Hematopoietic multipotent progenitor cell treated with erythropoietin and hydrocortisone succinate and interleukin-3 and kit ligand, for 4 days (in vitro differentiated cells): ENCODE results near the gene DENND1A.

Experiments used
- DNase-seq: peaks from one replicate; pipeline ENCODE4 v3.0.0-alpha.2; 2015

Gene DENND1A

DNA sequence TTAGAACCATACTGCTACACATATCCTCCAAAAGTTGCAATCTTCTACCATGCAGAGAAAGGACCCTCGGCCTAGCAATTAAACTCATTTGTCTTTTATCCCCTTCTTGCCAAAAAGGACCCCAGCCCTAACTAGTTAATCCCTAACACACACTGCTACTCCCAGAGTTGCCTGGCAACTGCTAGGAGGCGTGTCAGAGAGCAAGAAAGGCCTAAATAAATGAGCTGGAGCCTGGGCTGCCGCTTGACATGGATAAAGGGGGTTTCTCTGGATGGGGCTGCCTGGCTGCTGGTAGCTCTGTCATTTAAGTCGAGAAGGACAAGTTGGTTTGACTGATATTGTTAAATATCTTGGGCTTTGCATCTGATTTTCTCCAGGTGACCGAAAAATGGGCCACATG is 379.1 kb downstream of the DENND1A start:
- no peak for DNase-seq

DNA sequence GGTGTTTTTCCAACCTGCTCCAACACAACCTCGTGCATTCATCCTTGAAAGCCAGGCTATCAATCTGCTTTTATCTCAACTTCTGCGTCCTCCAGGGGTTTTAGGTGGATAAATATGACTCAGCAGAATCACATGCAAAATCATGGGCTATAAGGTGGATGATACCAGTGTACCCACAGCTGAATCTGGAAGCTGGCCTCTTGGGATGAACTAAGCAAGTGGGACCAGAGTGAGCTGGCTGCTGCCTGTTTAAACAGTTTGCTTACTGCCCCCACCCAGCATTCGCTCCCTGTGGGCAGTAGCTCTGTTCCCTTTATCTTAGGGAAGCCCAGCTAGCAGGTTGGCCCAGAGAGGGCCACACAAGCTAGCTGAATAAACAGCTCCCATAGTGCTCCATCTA is 379.9 kb downstream of the DENND1A start:
- DNase-seq: no peak

DNA sequence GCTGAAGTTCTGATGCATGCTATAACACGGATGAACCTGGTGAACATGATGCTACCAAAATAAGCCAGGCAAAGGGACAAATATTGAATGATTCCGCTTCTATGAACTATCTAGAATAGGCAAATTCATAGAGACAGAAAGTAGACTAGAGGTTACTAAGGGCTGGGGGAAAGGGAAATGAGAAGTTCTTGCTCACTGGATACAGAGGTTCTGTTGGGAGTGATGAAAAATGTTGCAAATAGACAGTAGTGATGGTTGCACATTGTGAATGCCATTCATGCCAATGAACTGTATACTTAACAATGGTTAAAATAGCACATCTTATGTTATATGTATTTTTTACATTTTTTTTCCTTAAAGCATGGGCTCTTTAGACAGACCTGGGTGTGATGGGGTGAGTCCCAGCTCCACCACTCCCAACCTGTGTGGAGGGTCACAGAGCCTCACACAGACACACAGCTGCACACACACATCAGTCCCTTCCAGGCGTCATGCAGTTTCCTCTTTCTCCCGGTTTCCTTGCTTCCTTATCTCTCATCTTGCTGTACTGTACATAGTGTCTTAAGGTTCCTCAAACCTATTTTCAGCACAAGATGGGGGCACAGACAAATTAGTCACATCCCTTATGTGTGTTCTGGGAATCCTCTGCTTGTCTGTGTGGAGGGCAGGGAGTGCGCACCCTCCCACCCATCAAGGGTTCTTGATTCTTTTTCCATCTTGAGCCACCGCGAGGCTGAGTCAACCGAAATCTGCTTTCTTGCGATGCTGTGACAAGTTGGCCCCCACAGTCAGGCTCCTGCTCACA is 381.0 kb downstream of the DENND1A start:
- DNase-seq: peak; percentile 67

DNA sequence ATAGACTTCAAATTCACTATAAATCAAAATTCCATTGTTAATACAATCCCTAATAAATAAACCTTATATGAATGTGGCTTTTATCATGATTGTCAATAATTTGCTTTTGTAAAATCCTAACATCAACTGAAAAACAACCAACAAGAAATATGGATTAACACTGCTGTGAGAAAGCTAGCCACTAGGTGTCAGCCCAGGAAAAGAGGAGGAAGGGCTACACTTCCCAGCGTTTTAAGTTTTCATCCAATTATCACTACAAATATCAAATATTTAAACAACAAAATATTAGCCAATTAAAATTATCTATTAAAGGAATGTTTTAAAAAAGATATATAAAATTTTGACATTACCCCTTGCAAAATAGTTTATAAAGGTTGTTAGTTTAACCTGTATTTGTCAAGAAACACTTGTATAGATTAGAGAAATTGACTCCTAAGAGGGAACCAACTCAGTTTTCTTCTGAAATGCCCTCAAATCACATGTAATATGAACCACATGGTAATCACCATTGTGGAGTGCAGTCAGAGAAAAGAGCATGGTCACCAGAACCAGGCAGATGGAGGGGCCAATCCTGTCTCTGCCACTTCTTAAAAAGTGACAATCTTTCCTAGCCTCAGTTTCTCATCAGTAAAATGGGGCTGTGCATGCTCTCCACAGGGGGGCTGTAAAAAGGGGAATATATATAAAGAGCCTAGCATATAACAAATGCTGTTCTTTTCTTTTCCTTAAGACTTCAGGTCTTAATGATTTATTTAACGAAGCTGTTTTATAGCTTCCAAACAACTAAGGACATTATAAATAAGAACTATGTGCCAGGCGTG is 385.7 kb downstream of the DENND1A start:
- DNase-seq: peak; percentile 61

DNA sequence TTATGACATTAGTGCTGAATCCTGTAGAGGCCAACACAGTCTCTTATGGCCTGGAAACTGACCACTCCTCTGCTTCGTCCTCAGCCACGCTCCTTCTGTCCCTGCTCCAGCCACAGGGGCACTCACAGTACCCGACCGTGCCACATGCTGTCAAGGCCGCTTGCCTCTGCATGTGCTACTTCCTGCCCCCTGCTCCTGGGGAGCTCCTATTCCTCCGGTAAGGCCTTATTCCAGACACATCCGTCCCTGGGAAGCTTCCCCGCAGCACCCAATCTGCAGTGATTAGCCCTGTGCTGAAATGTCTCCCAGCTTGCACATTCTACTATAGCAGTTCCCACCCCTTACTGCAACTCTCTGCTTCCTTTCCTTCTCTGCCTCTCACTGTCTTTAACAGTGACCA is 386.4 kb downstream of the DENND1A start:
- DNase-seq: no peak

DNA sequence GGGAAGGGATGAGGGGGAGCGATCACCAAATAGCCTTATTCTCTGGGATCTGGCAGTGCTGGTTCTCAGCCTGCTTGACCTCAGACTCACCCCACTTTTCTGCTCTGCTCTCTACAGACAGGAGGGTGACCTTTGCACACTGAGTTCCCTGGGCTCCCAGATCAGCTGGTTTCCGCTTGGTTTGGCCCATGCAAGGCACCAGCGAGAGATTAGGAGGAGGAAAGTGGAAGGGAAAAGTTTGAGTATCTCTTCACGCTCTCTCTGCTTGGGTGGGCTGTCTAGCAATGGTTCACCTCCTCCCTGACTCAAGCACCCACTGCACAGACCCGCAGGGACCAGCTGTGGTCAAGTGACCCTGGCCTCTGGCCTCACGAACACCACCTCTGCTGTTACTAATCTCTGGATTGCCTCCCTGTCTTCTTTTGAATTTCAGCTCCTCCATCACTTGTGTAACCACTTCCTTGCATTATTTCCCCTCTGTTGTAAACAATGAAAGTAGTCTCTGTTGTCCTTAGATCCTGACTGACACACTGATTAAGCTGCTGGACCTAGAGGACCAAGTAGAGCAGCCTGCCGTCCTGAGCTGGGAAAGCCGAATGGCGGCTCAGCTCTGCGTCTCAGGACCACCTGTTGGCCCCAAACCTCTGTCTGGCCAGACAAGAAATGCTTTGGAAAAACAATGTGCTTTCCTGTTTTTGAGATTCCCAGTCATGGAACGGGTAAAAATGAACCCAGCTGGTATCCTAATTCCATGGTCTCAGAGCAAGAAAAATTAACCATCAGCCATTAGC is 387.3 kb downstream of the DENND1A start:
- no peak for DNase-seq

DNA sequence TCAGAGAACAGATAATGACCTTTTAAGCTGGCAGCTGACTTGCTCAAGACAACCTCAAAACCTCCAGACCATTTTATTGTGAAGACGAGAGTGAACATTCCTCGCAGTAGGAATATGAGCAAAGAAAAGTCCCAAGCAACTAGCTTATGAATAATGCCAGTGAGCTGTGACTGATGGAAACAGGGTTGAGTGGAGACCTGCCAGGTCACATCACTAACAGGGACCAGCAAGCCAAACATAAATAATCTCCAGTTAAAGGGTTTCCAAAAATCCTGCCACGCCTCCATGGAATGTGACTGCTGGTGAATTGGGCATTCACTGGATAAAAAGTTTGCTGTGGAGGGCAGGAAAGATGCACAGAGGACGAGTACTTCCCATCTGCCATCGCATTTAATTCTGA is 388.5 kb downstream of the DENND1A start:
- no peak for DNase-seq

DNA sequence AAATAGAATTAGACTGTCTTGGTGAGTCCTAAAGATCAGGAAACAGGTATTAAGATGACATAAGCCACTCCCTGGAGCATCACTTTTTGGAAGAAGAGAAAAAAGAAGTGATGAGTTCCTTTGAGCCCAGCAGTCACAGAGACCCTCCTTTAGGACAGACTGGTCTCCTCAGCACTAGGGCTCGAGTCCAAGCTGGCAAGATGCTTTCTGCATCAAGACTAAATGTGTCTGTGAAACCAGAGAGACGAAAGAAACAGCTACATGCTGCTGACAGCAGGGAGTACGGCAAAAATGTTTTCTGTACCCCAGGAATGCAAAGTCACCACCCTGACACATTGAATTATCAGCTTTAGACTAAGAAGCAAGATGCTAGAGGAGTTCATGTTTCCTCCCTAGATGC is 389.5 kb downstream of the DENND1A start:
- DNase-seq: no peak

DNA sequence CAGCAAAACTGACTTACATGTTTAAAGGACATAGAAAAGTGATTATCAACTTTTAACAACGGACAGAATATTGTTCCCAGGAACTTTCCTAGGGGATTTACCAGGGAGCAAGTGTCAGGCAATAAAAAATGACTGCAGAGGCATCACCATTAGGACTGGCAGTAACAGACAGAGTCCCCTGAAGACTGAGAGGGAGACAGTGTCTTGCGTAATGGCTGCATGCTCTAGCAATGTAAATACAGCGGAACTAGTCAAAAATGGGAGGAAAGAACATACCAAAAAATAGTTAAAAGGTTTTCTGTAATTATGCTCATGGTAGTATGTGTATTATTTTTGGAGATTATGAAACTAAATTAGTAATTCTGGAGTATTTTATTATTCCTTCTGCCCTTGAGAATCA is 392.1 kb downstream of the DENND1A start:
- DNase-seq: no peak

DNA sequence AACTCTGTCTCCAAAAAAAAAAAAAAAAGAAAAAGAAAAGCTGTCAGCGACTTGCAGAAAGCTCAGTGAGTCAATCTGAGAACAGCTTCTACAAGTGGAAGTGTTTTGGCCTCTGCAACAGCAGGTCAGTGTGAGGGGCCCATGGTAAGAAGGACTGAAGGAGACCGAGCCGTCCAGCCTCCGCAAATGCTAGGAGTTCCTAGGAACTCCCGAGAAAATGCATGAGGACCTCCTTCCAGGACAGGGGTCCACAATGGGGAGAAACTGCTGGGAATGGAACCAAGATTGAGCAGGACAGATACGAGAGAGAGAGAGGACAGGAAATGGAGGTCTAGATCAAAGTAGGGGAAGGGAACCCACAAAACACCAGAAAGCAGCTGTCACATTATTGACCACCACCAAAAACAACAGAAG is 393.5 kb downstream of the DENND1A start:
- no peak for DNase-seq

DNA sequence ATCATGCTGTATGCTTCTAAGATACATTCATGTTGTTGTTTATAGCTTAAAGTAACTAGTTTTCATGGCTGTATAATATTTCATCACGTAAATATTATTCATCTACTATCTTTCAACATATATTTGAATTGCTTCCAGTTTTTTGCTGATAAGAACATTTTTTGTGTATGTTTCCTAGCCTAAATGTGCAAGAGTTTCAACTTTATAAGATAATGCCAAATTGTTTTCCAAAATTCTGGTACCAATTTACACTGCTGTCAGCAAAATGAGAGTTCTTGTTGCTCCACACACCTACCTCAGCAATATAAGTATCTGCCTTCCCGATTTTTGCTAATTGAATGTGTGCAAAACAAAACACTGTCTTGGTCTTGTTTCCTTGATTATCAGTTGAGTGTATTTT is 395.6 kb downstream of the DENND1A start:
- DNase-seq: no peak

DNA sequence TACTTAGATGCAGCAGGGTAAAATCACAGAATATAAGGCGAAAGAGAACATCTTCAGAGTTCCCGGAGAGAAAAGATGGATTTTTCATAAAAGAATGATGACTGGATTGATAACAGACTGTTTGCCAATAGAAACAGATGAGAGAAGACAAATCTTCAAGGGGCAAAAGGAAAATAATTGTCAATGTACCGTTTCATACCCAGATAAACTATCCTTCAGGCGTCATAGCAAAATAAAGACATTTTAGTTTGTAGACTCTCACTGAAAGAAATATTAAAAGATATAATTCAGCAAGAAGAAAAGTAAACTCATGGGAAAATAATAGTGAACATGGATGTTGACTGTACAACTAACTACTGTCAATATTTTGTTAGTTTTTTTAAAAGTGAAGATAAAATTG is 399.7 kb downstream of the DENND1A start:
- no peak for DNase-seq

DNA sequence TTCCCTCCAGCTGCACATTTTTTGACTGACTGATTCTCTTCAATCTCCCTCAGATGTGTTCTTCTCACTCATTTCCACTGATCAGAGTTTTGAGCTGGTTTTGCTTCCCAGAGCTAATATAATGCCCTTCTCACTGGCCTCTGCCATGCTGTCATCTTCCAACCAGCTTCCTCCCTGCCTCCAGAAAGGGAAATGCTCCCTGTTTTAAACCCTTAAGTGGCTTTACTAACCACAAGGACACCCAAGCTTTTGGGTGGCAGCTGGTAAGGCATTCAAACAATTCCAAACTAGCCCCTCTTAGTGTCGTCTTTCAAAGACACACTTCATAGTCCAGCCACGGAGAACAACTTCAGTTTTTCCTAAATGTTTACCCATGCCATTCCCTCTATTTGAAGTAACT is 401.4 kb downstream of the DENND1A start:
- no peak for DNase-seq

DNA sequence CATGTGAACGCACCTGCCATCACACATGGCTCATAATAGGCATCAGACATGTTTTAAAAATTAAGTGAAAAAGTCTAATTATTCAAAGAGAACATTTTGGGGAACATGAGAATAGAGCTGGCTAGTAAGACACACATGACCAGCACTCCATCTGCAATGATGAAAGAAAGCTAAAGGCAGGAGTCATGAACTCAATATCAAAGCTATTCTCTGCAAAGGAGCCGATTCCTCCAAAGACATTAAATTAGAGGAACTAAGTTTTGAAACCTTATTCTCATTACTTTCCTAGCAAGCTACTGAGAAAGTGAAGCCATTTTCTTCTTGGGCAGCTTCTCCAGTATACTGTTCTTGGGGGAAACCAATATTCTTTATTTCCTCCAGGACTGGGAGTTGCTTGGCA is 401.9 kb downstream of the DENND1A start:
- no peak for DNase-seq

DNA sequence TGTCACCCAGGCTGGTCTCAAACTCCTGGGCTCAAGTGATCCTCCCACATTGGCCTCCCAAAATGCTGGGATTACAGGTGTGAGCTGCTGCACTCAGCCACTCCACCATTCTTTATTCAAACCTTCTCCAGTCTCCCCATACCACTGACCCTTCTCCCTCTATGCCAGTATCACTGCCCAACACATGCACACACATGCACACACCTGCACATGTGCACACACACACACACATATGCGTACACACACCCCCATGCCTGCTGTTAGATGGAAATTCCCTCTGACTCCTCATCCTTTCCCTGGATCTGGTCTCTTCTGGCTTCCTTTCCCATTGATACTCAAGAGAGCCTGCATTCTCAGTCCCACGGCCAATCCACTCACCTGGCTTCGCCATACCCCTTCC is 404.0 kb downstream of the DENND1A start:
- no peak for DNase-seq

DNA sequence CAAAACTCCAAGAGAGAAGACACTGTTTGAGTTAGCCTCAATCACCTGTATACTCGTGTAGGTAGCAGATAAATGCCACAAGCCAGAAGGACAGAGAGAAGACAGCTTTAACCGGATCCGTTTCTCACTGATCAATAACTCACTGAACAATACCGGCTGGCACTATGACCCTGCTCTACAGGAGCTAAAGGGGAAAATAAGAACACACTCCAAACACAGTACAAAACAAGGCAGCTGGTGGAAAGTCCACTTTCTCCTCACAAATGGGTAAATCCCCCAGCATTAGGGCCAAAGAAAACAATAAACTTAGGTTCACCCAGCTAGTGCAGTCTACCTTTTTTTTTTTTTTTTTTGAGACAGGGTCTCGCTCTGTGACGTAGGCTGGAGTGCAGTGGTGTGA is 404.5 kb downstream of the DENND1A start:
- no peak for DNase-seq

DNA sequence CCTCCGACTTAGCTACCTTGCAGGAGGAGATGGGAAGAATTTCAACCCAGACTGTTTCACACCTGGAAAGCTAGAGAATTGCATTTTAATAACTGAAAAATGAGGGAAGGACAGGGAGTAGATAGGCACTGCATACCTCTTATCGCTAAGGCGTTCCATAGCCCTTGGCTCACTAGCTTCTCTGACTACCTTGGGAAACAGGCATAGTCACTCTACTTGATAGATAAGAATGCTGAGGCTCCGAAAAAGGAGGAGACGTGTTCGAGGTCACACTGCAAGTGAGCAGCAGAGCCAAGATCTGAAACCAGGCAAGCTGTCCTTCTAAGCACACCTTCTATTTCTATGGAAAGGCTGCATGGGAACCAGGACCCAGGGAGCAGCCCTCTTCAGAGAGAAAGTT is 405.1 kb downstream of the DENND1A start:
- no peak for DNase-seq

DNA sequence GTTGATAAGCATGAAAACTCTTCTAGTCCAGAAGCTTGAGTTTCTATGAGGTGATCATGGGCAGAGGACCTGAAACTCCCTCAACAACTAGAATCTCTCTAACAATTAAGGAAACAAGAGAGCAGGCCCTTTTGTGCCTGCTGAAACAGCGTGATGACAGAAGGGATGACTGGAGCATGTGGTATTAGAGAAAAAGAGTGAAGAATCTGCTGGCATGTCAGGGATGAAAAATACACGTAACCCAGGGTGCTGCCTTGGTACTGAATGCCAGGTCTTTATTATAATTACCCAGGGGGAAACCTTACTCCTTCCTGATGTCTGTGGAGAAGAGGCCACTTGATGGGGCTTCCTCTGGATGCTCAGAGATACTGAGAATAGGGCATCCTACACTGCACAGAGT is 406.1 kb downstream of the DENND1A start:
- no peak for DNase-seq

DNA sequence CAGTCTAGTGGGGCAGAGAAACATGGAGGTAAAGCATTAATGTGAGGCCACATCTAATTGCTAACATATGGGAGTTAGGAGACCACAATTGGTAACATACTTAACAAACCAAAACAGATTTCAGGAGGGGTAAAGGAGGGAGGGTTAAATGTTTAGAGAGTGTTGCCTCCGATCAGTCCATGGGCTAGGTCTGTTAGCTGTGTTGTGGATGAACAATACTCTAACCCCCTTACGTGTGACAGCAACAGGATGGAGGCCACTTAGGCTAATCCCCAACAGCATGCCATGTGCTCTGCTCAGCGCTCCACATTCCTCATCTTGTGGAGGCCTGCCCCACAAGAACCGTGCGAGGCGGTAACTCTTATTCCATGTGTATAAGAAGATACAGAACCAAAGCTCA is 406.9 kb downstream of the DENND1A start:
- no peak for DNase-seq

DNA sequence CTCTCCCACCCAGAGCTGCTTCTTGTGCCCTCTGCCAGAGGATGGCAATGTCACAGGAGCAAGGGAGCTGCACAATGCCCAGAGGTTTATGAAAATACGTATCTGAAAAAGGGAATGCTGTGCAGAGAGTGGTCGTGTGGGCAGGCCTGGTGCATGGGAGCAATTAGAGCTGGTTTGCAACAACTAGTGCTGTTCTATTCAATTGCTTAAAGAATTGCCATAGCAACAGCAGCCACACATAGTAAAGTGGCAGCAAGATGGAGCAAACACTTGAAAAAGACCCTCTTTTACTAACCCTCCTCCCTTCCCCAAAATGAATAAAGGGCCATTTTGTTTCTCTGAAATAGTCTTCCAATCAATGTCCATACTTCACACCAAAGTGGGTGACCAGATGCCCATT is 407.7 kb downstream of the DENND1A start:
- no peak for DNase-seq

DNA sequence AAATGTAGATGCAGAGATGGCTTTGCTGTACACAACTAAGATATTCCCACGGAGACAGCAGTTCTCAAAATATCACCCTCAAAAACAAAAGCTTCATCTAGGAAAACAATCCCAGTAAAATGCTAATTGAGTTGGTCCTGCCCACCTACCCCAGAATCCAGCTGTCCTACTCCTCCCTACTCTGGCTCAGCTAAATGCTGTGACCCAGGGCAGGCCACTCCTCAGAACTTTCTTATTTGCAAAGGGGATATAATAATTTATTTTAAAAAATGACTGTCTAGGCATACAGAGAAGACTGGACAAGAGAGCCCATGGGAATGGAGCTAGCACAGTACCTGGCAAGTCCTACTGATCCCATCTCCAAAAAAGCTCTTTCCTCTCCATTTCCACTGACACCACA is 411.6 kb downstream of the DENND1A start:
- DNase-seq: no peak

DNA sequence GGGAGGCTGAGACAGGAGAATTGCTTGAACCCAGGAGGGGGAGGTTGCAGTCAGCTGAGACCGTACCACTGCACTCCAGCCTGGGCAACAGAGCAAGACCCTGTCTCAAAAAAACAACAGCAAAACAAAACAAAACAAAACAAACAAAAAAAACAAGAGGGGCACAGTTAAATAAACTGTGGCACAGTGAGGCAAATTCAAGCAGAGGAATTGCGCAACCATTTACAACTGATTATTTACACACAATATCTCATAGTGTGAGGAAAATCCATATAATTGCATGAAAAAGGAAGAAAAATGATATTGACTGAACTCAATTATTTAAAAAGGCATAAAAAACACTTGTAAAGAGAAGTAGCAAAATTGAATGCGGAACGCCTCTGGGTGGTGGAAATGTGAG is 412.4 kb downstream of the DENND1A start:
- no peak for DNase-seq

DNA sequence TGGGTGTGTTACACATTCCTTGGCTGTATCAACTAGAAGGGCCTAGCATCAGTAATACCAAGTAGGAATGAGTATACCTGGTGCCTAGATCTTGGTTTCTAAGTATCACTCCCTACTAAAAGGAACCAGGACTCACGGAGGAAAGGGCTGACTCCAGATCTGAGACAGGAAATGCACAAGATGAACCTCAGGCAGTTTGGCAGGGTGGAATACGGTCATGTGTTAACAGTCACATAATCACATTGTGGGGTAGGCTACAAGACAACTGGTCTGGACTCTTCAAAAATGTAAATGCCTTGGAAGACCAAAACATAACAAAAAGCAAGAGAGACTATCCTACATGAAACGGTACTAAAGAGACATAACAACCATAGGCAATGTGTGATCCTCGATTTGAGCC is 415.2 kb downstream of the DENND1A start:
- DNase-seq: no peak

DNA sequence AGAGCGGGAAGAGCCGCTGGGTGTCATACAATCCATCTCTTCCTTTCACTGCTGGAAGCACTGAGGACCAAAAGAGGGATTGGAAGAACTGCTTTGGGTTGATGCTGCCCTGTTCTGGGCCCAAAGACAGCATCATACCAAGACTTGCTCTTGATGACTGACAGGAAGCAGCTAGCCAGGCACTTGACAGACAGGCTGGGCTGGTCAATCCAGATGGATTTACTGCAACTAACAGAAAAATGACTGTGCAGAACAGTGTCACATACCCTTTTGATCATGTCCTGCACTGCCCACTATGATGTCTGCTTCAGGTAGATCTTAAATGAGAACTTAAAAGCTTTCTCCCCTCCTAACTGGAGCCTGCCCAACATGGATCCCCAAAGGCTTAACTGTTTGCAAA is 416.4 kb downstream of the DENND1A start:
- DNase-seq: no peak
